ENCODE results near the gene SPOP. TPM values are rescaled to one million over a fixed set of nuclear protein-coding genes. Genes with fewer than 3 reads are reported as not detected.
"Not testable (repeated sequence)": the region's sequence is repeated elsewhere in the genome, so short reads cannot be mapped to it uniquely, and the experiment has no call there.

The SPOP gene
- total RNA-seq, 2 experiments from 2014 or later: 52.2 to 57.8 TPM

GRCh38 chr17:49676276-49676868 is 1.5 kb downstream of the SPOP start:
- DNase-seq: peak; percentile 27
- ChIA-PET POLR2A (interaction anchor here (0.6 to 1.1 kb wide), 4 partner anchors 10 to 316 kb away, joined by 3 to 4 read pairs (median 4); partner anchors contain the start of gene NXPH3), CTCF (interaction anchor here (0.7 to 1.7 kb wide), 3 partner anchors 15 to 107 kb away, joined by 3 to 8 read pairs (median 6); no protein-coding TSS in a partner anchor)
- Mint-ChIP-seq H3K4me1 (peaks cover 47% of the 10 kb centered on the region), H3K27me3 (peaks cover 2% of the 10 kb centered on the region), H3K4me3 (peak overlapping the region; percentile 92), H3K9me3 (no peaks in the 10 kb centered on the region), H3K36me3 (ENCODE audit: low read depth) (peaks cover 27% of the 10 kb centered on the region), H3K27ac (peak overlapping the region; percentile 98)

GRCh38 chr17:49674507-49674906 is 3.4 kb downstream of the SPOP start:
- H3K27me3 Mint-ChIP-seq: peaks cover 2% of the 10 kb centered on the region
- no peak for DNase-seq
- peaks cover 27% of the 10 kb centered on the region for H3K36me3 Mint-ChIP-seq (ENCODE audit: low read depth)
- peaks cover 53% of the 10 kb centered on the region for H3K4me1 Mint-ChIP-seq
- H3K27ac Mint-ChIP-seq: no peak overlapping the region
- CTCF ChIA-PET: interaction anchor here (0.6 to 1.2 kb wide), 4 partner anchors 13 to 107 kb away, joined by 3 to 5 read pairs (median 4); no protein-coding TSS in a partner anchor
- no peak overlapping the region for H3K4me3 Mint-ChIP-seq
- POLR2A ChIA-PET: interaction anchor here (1.2 kb wide), 1 partner anchor 78 kb away, joined by 3 read pairs; no protein-coding TSS in a partner anchor
- no peaks in the 10 kb centered on the region for H3K9me3 Mint-ChIP-seq

- H3K36me3 Mint-ChIP-seq (ENCODE audit: low read depth): peaks cover 27% of the 10 kb centered on the region
- H3K4me3 Mint-ChIP-seq, H3K27ac Mint-ChIP-seq, H3K27me3 Mint-ChIP-seq, POLR2A ChIA-PET, H3K9me3 Mint-ChIP-seq, DNase-seq: not testable (repeated sequence)
- CTCF ChIA-PET: interaction anchor here (1.0 to 1.2 kb wide), 3 partner anchors 27 to 106 kb away, joined by 3 to 5 read pairs (median 4); no protein-coding TSS in a partner anchor
- H3K4me1 Mint-ChIP-seq: peaks cover 53% of the 10 kb centered on the region
These were observed 4.2 kb downstream of the SPOP start for GRCh38 chr17:49673679-49674078.

- ChIA-PET POLR2A (no interaction called here), CTCF (interaction anchor here (0.7 to 1.2 kb wide), 5 partner anchors 9 to 417 kb away, joined by 3 to 4 read pairs (median 3); partner anchors contain the start of gene NXPH3)
- no peak for DNase-seq
- Mint-ChIP-seq H3K27ac (no peak overlapping the region), H3K4me1 (peaks cover 30% of the 10 kb centered on the region), H3K4me3 (no peak overlapping the region), H3K9me3 (no peaks in the 10 kb centered on the region), H3K36me3 (ENCODE audit: low read depth) (peaks cover 29% of the 10 kb centered on the region), H3K27me3 (no peaks in the 10 kb centered on the region)
These were observed 7.3 kb downstream of the SPOP start for GRCh38 chr17:49670641-49671040.

GRCh38 chr17:49670002-49670401 is 7.9 kb downstream of the SPOP start:
- Mint-ChIP-seq H3K36me3 (ENCODE audit: low read depth) (peaks cover 23% of the 10 kb centered on the region), H3K4me1 (peaks cover 24% of the 10 kb centered on the region), H3K27ac (no peak overlapping the region), H3K4me3 (no peak overlapping the region), H3K27me3 (no peaks in the 10 kb centered on the region), H3K9me3 (no peaks in the 10 kb centered on the region)
- ChIA-PET CTCF (interaction anchor here (1.2 kb wide), 1 partner anchor 24 kb away, joined by 3 read pairs; no protein-coding TSS in a partner anchor), POLR2A (no interaction called here)
- no peak for DNase-seq

- no peaks in the 10 kb centered on the region for H3K27me3 Mint-ChIP-seq
- no peak for DNase-seq
- POLR2A ChIA-PET: no interaction called here
- H3K36me3 Mint-ChIP-seq (ENCODE audit: low read depth): peaks cover 19% of the 10 kb centered on the region
- H3K27ac Mint-ChIP-seq: no peak overlapping the region
- H3K4me1 Mint-ChIP-seq: peaks cover 19% of the 10 kb centered on the region
- CTCF ChIA-PET: no interaction called here
- H3K9me3 Mint-ChIP-seq: no peaks in the 10 kb centered on the region
- no peak overlapping the region for H3K4me3 Mint-ChIP-seq
These were observed 10.0 kb downstream of the SPOP start for GRCh38 chr17:49667854-49668253.

GRCh38 chr17:49664706-49665211 is 13.1 kb downstream of the SPOP start:
- Mint-ChIP-seq H3K27ac (no peak overlapping the region), H3K9me3 (no peaks in the 10 kb centered on the region), H3K36me3 (ENCODE audit: low read depth) (peaks cover 29% of the 10 kb centered on the region), H3K4me3 (no peak overlapping the region), H3K4me1 (peaks cover 18% of the 10 kb centered on the region), H3K27me3 (no peaks in the 10 kb centered on the region)
- CTCF ChIA-PET: no interaction called here
- POLR2A ChIA-PET: no interaction called here
- DNase-seq: no peak

- Mint-ChIP-seq H3K36me3 (ENCODE audit: low read depth) (peaks cover 27% of the 10 kb centered on the region), H3K4me3 (no peak overlapping the region), H3K27ac (no peak overlapping the region), H3K4me1 (peaks cover 22% of the 10 kb centered on the region), H3K27me3 (no peaks in the 10 kb centered on the region), H3K9me3 (no peaks in the 10 kb centered on the region)
- DNase-seq: no peak
- POLR2A ChIA-PET: interaction anchor here (1.6 kb wide), 1 partner anchor 13 kb away, joined by 4 read pairs; no protein-coding TSS in a partner anchor
- CTCF ChIA-PET: no interaction called here
These were observed 18.1 kb downstream of the SPOP start for GRCh38 chr17:49659661-49660382.

- Mint-ChIP-seq H3K36me3 (ENCODE audit: low read depth) (peaks cover 18% of the 10 kb centered on the region), H3K4me3 (no peak overlapping the region), H3K9me3 (no peaks in the 10 kb centered on the region), H3K27ac (no peak overlapping the region), H3K4me1 (peaks cover 15% of the 10 kb centered on the region), H3K27me3 (no peaks in the 10 kb centered on the region)
- no peak for DNase-seq
- ChIA-PET CTCF (interaction anchor here (0.5 kb wide), 1 partner anchor 10 kb away, joined by 4 read pairs; no protein-coding TSS in a partner anchor), POLR2A (no interaction called here)
These were observed 21.6 kb downstream of the SPOP start for GRCh38 chr17:49656247-49656646.

GRCh38 chr17:49647256-49647585 is 30.7 kb downstream of the SPOP start:
- ChIA-PET CTCF (interaction anchor here (0.7 to 1.5 kb wide), 4 partner anchors 27 to 584 kb away, joined by 3 to 8 read pairs (median 4); no protein-coding TSS in a partner anchor), POLR2A (no interaction called here)
- peaks cover 2% of the 10 kb centered on the region for H3K36me3 Mint-ChIP-seq (ENCODE audit: low read depth)
- no peak overlapping the region for H3K4me3 Mint-ChIP-seq
- no peak for DNase-seq
- peaks cover 29% of the 10 kb centered on the region for H3K4me1 Mint-ChIP-seq
- no peaks in the 10 kb centered on the region for H3K27me3 Mint-ChIP-seq
- H3K9me3 Mint-ChIP-seq: no peaks in the 10 kb centered on the region
- no peak overlapping the region for H3K27ac Mint-ChIP-seq

GRCh38 chr17:49646391-49647255 is 31.3 kb downstream of the SPOP start:
- H3K4me3 Mint-ChIP-seq: no peak overlapping the region
- H3K4me1 Mint-ChIP-seq: peaks cover 29% of the 10 kb centered on the region
- CTCF ChIA-PET: interaction anchor here (0.6 to 1.5 kb wide), 6 partner anchors 28 to 584 kb away, joined by 3 to 8 read pairs (median 4); no protein-coding TSS in a partner anchor

GRCh38 chr17:49646056-49646390 is 31.9 kb downstream of the SPOP start:
- H3K4me3 Mint-ChIP-seq; H3K27ac Mint-ChIP-seq; POLR2A ChIA-PET; DNase-seq; H3K27me3 Mint-ChIP-seq; H3K9me3 Mint-ChIP-seq; H3K36me3 Mint-ChIP-seq (ENCODE audit: low read depth): not testable (repeated sequence)
- CTCF ChIA-PET: interaction anchor here (0.6 to 1.5 kb wide), 3 partner anchors 28 to 106 kb away, joined by 3 to 4 read pairs (median 3); no protein-coding TSS in a partner anchor
- peaks cover 28% of the 10 kb centered on the region for H3K4me1 Mint-ChIP-seq

More at GRCh38 chr17:49646391-49647255, 31.3 kb downstream of the SPOP start:
- peak overlapping the region; percentile 2 for H3K27ac Mint-ChIP-seq
- POLR2A ChIA-PET: interaction anchor here (0.7 kb wide), 1 partner anchor 14 kb away, joined by 4 read pairs; no protein-coding TSS in a partner anchor
- H3K36me3 Mint-ChIP-seq (ENCODE audit: low read depth): peaks cover 2% of the 10 kb centered on the region
- no peaks in the 10 kb centered on the region for H3K27me3 Mint-ChIP-seq
- H3K9me3 Mint-ChIP-seq: no peaks in the 10 kb centered on the region
- DNase-seq: peak; percentile 38
